ENCODE measurements around the gene TMIGD3.

TMIGD3 gene

GRCh38 chr1:111540928-111541327 lies 37.5 kb upstream of the TMIGD3 start:
- no peak for DNase-seq (ENCODE audit: low read depth)
- TF ChIP-seq CTCF (conservative IDR thresholded peaks at IDR 0.05; ENCODE audit: low read depth, low read length) = no peak
- H3K4me3 ChIP-seq (ENCODE audit: low read depth, low read length) = no peak overlapping the region

- DNase-seq (ENCODE audit: low read depth) = peak; percentile 90
- TF ChIP-seq CTCF (conservative IDR thresholded peaks at IDR 0.05; ENCODE audit: low read depth, low read length) = no peak
Observed at GRCh38 chr1:111538343-111539025, 35.1 kb upstream of the TMIGD3 start.

GRCh38 chr1:111535256-111536191 lies 32.1 kb upstream of the TMIGD3 start:
- no peak for TF ChIP-seq CTCF (conservative IDR thresholded peaks at IDR 0.05; ENCODE audit: low read depth, low read length)
- H3K4me3 ChIP-seq (ENCODE audit: low read depth, low read length) = no peak overlapping the region
- no peak for DNase-seq (ENCODE audit: low read depth)

More at GRCh38 chr1:111538343-111539025, 35.1 kb upstream of the TMIGD3 start:
- H3K4me3 ChIP-seq (ENCODE audit: low read depth, low read length) = no peak overlapping the region

GRCh38 chr1:111520053-111520452 lies 16.6 kb upstream of the TMIGD3 start:
- DNase-seq (ENCODE audit: low read depth) = no peak
- no peak for TF ChIP-seq CTCF (conservative IDR thresholded peaks at IDR 0.05; ENCODE audit: low read depth, low read length)
- H3K4me3 ChIP-seq (ENCODE audit: low read depth, low read length) = no peak overlapping the region

- H3K4me3 ChIP-seq (ENCODE audit: low read depth, low read length) = no peak overlapping the region
- no peak for DNase-seq (ENCODE audit: low read depth)
- TF ChIP-seq CTCF (conservative IDR thresholded peaks at IDR 0.05; ENCODE audit: low read depth, low read length) = no peak
Observed at GRCh38 chr1:111517469-111518225, 14.2 kb upstream of the TMIGD3 start.

GRCh38 chr1:111516005-111516535 lies 12.6 kb upstream of the TMIGD3 start:
- peak; percentile 68 for DNase-seq (ENCODE audit: low read depth)
- peak; percentile 52 for TF ChIP-seq CTCF (conservative IDR thresholded peaks at IDR 0.05; ENCODE audit: low read depth, low read length)
- H3K4me3 ChIP-seq (ENCODE audit: low read depth, low read length) = peak overlapping the region; percentile 40
